ENCODE results near the gene HES1. TPM values are rescaled to one million over a fixed set of nuclear protein-coding genes. Genes with fewer than 3 reads are reported as not detected.

The HES1 gene
- total and polyA plus RNA-seq, 9 of the 15 experiments (the other 6 are each of a cell fraction or from before 2014, with no cell fraction given): 3.4 to 37.0 (median 19.3) TPM

DNA sequence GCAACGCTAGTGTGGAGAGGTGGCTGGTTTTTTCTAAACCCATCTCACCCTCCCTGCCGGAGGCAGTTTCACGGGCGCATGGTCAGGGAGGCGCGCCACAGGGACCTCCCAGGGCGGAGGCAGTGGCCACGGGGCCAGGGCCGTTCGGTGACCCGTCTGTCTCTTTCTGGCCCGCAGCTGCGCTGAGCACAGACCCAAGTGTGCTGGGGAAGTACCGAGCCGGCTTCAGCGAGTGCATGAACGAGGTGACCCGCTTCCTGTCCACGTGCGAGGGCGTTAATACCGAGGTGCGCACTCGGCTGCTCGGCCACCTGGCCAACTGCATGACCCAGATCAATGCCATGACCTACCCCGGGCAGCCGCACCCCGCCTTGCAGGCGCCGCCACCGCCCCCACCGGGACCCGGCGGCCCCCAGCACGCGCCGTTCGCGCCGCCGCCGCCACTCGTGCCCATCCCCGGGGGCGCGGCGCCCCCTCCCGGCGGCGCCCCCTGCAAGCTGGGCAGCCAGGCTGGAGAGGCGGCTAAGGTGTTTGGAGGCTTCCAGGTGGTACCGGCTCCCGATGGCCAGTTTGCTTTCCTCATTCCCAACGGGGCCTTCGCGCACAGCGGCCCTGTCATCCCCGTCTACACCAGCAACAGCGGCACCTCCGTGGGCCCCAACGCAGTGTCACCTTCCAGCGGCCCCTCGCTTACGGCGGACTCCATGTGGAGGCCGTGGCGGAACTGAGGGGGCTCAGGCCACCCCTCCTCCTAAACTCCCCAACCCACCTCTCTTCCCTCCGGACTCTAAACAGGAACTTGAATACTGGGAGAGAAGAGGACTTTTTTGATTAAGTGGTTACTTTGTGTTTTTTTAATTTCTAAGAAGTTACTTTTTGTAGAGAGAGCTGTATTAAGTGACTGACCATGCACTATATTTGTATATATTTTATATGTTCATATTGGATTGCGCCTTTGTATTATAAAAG lies 1.8 kb downstream of the HES1 start (continued):
- TF ChIP-seq ZFP30 (CRISPR knock-in tag; IDR thresholded peaks at IDR 0.05; ENCODE audit: borderline replicate concordance) (no peak), ZNF184 (CRISPR knock-in tag; IDR thresholded peaks at IDR 0.05) (no peak), PRPF4 (IDR thresholded peaks at IDR 0.05; ENCODE audit: insufficient read depth, low read depth, low read length, poor library complexity, severe bottlenecking) (no peak), COPS2 (conservative IDR thresholded peaks at IDR 0.05) (no peak), PYGO2 (tag; IDR thresholded peaks at IDR 0.05) (no peak), CBX1 (IDR thresholded peaks at IDR 0.05; ENCODE audit: low read depth) (no peak), ETV5 (CRISPR knock-in tag; IDR thresholded peaks at IDR 0.05; ENCODE audit: low read depth) (peak; percentile 56; the same call in 1 of the 2 replicates), NR4A1 (CRISPR knock-in tag; IDR thresholded peaks at IDR 0.05) (no peak), NR4A1 (tag; IDR thresholded peaks at IDR 0.05) (peak; percentile 73; the same call in 1 of the 2 replicates), KLF10 (CRISPR knock-in tag; IDR thresholded peaks at IDR 0.05) (no peak), HDGF (IDR thresholded peaks at IDR 0.05) (no peak), DMBX1 (CRISPR knock-in tag; IDR thresholded peaks at IDR 0.05; ENCODE audit: borderline replicate concordance) (no peak; the same call in 1 of the 2 replicates), ZNF584 (CRISPR knock-in tag; IDR thresholded peaks at IDR 0.05; ENCODE audit: low read depth) (no peak), ZNF695 (CRISPR knock-in tag; IDR thresholded peaks at IDR 0.05) (no peak)
- TF ChIP-seq, protein P1, sequence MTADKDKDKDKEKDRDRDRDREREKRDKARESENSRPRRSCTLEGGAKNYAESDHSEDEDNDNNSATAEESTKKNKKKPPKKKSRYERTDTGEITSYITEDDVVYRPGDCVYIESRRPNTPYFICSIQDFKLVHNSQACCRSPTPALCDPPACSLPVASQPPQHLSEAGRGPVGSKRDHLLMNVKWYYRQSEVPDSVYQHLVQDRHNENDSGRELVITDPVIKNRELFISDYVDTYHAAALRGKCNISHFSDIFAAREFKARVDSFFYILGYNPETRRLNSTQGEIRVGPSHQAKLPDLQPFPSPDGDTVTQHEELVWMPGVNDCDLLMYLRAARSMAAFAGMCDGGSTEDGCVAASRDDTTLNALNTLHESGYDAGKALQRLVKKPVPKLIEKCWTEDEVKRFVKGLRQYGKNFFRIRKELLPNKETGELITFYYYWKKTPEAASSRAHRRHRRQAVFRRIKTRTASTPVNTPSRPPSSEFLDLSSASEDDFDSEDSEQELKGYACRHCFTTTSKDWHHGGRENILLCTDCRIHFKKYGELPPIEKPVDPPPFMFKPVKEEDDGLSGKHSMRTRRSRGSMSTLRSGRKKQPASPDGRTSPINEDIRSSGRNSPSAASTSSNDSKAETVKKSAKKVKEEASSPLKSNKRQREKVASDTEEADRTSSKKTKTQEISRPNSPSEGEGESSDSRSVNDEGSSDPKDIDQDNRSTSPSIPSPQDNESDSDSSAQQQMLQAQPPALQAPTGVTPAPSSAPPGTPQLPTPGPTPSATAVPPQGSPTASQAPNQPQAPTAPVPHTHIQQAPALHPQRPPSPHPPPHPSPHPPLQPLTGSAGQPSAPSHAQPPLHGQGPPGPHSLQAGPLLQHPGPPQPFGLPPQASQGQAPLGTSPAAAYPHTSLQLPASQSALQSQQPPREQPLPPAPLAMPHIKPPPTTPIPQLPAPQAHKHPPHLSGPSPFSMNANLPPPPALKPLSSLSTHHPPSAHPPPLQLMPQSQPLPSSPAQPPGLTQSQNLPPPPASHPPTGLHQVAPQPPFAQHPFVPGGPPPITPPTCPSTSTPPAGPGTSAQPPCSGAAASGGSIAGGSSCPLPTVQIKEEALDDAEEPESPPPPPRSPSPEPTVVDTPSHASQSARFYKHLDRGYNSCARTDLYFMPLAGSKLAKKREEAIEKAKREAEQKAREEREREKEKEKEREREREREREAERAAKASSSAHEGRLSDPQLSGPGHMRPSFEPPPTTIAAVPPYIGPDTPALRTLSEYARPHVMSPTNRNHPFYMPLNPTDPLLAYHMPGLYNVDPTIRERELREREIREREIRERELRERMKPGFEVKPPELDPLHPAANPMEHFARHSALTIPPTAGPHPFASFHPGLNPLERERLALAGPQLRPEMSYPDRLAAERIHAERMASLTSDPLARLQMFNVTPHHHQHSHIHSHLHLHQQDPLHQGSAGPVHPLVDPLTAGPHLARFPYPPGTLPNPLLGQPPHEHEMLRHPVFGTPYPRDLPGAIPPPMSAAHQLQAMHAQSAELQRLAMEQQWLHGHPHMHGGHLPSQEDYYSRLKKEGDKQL (CRISPR knock-in tag; IDR thresholded peaks at IDR 0.05; ENCODE audit: borderline replicate concordance): no peak
- TF ChIP-seq, protein P2, sequence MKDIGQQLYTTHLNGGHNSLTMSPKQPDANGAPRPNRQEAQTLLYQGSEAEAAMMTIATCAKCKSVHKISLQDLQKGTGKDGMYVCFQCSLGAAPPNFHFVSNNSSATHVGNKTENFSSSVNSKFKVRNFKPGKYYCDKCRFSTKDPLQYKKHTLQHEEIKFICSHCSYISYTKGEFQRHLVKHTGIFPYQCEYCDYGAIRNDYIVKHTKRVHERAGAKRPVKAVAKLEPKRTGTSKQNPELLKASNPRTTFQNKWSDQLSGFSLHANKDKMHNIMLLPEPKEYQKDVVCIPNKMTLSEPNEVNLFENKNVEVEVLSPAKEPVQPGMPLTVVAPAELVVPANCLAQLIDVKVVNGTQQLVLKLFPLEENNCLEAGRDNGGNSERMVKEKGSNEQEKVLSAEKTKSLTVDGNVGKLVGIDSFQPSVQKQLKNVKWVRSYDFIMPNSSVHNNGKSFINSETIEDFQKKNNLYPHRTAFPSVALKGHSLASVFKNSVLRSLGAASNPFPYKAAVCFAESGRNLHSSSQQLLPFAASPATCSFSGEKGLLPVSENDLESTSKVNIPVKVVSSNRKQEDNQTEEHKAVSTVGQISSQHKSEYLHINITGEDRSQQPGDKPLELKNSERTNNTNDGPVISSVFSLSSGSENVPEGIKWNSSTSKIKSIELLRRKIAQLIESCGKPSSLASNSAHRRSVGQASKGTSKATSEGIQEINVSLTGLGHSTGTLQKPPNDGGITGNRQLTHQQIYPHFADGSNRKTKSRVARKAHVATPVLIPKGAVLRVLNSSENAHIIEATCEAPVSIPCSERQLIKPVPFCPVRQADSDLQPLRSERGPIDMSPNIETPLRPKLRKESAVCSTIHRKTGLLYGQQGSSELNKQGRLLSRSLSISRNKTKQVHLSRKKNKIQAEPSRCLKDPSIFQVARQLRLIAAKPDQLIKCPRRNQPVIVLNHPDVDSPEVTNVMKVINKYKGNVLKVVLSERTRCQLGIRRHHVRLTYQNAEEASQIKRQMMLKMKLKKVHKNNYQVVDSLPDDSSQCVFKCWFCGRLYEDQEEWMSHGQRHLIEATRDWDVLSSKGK (CRISPR knock-in tag; IDR thresholded peaks at IDR 0.05): no peak
- TF ChIP-seq, protein P3, sequence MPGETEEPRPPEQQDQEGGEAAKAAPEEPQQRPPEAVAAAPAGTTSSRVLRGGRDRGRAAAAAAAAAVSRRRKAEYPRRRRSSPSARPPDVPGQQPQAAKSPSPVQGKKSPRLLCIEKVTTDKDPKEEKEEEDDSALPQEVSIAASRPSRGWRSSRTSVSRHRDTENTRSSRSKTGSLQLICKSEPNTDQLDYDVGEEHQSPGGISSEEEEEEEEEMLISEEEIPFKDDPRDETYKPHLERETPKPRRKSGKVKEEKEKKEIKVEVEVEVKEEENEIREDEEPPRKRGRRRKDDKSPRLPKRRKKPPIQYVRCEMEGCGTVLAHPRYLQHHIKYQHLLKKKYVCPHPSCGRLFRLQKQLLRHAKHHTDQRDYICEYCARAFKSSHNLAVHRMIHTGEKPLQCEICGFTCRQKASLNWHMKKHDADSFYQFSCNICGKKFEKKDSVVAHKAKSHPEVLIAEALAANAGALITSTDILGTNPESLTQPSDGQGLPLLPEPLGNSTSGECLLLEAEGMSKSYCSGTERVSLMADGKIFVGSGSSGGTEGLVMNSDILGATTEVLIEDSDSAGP (CRISPR knock-in tag; IDR thresholded peaks at IDR 0.05): no peak
